ENCODE measurements around the gene FOS.

DNA sequence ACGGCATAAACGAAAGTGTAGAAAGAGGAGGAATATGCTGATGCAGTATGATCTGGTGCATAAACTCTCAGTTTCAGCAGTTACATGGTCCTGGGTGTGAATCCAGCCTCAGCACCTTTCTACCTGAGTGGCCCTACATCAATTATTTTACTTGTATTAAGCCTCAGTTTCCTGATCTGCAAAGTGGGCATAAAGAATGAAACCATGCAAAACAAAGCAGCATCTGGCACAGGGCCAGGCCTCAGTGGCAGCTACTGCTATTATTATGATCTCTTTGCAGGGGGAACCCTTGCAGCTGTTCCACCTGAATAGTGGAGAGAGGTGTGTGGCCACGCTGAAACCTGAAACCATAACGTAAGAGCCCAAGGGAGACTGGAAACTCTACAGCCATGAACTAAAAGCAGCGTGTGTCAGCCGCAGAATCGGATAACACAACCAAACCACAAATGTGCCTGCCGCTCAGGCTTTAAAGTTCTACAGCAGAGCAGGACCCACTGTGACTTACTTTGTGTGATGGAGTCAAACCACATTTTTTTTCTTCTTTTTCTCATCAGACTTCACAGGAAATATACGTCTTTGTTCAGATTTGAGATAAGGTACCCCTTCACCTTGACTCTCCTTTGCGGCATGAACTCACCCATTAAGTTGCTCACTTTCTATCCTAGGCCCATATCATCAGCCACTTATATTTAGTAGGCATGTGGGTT lies 29.2 kb upstream of the FOS start:
- TF ChIP-seq POLR2A (IDR thresholded peaks at IDR 0.05; ENCODE audit: extremely low read depth, insufficient read length) (no peak), MYC (IDR thresholded peaks at IDR 0.05; ENCODE audit: low read depth, low read length) (no peak; the same call in 1 of the 2 replicates)
- TF ChIP-seq, protein P1, sequence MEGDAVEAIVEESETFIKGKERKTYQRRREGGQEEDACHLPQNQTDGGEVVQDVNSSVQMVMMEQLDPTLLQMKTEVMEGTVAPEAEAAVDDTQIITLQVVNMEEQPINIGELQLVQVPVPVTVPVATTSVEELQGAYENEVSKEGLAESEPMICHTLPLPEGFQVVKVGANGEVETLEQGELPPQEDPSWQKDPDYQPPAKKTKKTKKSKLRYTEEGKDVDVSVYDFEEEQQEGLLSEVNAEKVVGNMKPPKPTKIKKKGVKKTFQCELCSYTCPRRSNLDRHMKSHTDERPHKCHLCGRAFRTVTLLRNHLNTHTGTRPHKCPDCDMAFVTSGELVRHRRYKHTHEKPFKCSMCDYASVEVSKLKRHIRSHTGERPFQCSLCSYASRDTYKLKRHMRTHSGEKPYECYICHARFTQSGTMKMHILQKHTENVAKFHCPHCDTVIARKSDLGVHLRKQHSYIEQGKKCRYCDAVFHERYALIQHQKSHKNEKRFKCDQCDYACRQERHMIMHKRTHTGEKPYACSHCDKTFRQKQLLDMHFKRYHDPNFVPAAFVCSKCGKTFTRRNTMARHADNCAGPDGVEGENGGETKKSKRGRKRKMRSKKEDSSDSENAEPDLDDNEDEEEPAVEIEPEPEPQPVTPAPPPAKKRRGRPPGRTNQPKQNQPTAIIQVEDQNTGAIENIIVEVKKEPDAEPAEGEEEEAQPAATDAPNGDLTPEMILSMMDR (IDR thresholded peaks at IDR 0.05; ENCODE audit: low read depth, low read length): no peak
- TF ChIP-seq, protein P2, sequence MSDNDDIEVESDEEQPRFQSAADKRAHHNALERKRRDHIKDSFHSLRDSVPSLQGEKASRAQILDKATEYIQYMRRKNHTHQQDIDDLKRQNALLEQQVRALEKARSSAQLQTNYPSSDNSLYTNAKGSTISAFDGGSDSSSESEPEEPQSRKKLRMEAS (IDR thresholded peaks at IDR 0.05; ENCODE audit: low read depth, low read length): peak; percentile 33; the same call in 1 of the 2 replicates

Data from NB4 (cell line).